HEK293 (cell line): ENCODE results near the gene LEPR.
A peak's percentile ranks its signal among the peaks of the same experiment; 100 is the strongest.

Experiments used
- CTCF ChIA-PET: fragments of 350-600 bp; formaldehyde crosslinking; extraction: SDS; loops from one replicate; lab custom pipeline; 2021; ENCODE audit warnings: antibody characterized with exemption; lab: Yijun Ruan, JAX
- POLR2A ChIA-PET: fragments of 300-600 bp; formaldehyde crosslinking; extraction: SDS; loops from one replicate; lab custom pipeline; 2020; ENCODE audit warnings: antibody characterized with exemption, inconsistent platforms; lab: Yijun Ruan, JAX
- H3K27ac ChIP-seq: fragments of 200-500 bp; sonication (Bioruptor generic); 2 replicates; pipeline ENCODE4 v1.5.1; 2014; ENCODE audit warnings: low read depth, low read length, control low read depth, inconsistent platforms; ENCODE audit errors: extremely low read depth
- H3K36me3 ChIP-seq, 2 experiments: fragments of 200-500 bp in 1 of 2; sonication (Bioruptor generic) in 1 of 2; 1 replicate in 1 of 2; 2 replicates in 1 of 2; pipeline ENCODE4 v1.5.1; 2014 to 2017; ENCODE audit warnings: inconsistent platforms in 2 of 2, low read length in 2 of 2; ENCODE audit not compliant: control insufficient read depth in 2 of 2, insufficient read depth in 1 of 2
- H3K4me1 ChIP-seq: fragments of 200-500 bp; sonication (Bioruptor generic); 2 replicates; pipeline ENCODE4 v1.5.1; 2014; ENCODE audit warnings: mild to moderate bottlenecking, low read length, inconsistent platforms; ENCODE audit not compliant: control insufficient read depth, insufficient read depth
- H3K4me3 ChIP-seq: 2 replicates; pipeline ENCODE4 v1.5.1; 2011; ENCODE audit warnings: low read depth, mild to moderate bottlenecking, control low read depth, low read length, moderate library complexity
- H3K9me3 ChIP-seq: fragments of 200-500 bp; sonication (Bioruptor generic); 2 replicates; pipeline ENCODE4 v1.5.1; 2014; ENCODE audit warnings: low read depth, low read length, inconsistent platforms; ENCODE audit not compliant: control insufficient read depth, insufficient read depth
- BCL11A ChIP-seq: fragments of 450-650 bp; formaldehyde crosslinking; IDR thresholded peaks from 2 replicates; pipeline ENCODE4 v1.5.1; 2016; ENCODE audit warnings: low read depth, missing biosample characterization, missing genetic modification characterization
- CTCF ChIP-seq: fragments of 450-650 bp; formaldehyde crosslinking; IDR thresholded peaks from 2 replicates; pipeline ENCODE4 v1.5.1; 2016; ENCODE audit warnings: missing biosample characterization, missing genetic modification characterization
- HIC1 ChIP-seq: fragments of 450-650 bp; formaldehyde crosslinking; IDR thresholded peaks from 2 replicates; pipeline ENCODE4 v1.5.1; 2016; ENCODE audit warnings: missing biosample characterization, missing genetic modification characterization
- HOXC10 ChIP-seq: sonication (generic); formaldehyde crosslinking; IDR thresholded peaks from 2 replicates; pipeline ENCODE4 v1.8.1; 2023; ENCODE audit warnings: mild to moderate bottlenecking, missing genetic modification reagents
- KLF10 ChIP-seq: fragments of 450-650 bp; IDR thresholded peaks from 2 replicates; pipeline ENCODE4 v1.5.1; 2018; ENCODE audit warnings: missing biosample characterization, mild to moderate bottlenecking, missing genetic modification characterization
- KLF17 ChIP-seq: fragments of 450-650 bp; formaldehyde crosslinking; IDR thresholded peaks from 2 replicates; pipeline ENCODE4 v1.5.1; 2016; ENCODE audit warnings: missing biosample characterization, missing genetic modification characterization
- KLF7 ChIP-seq: fragments of 450-650 bp; formaldehyde crosslinking; IDR thresholded peaks from 2 replicates; pipeline ENCODE4 v1.5.1; 2016; ENCODE audit warnings: missing biosample characterization, missing genetic modification characterization, borderline replicate concordance
- REPIN1 ChIP-seq: fragments of 450-650 bp; formaldehyde crosslinking; IDR thresholded peaks from 2 replicates; pipeline ENCODE4 v1.5.1; 2017; ENCODE audit warnings: missing biosample characterization, missing genetic modification characterization, low read depth
- SCRT1 ChIP-seq: fragments of 450-650 bp; formaldehyde crosslinking; IDR thresholded peaks from 2 replicates; pipeline ENCODE4 v1.5.1; 2016; ENCODE audit warnings: missing biosample characterization, missing genetic modification characterization, borderline replicate concordance
- SP2 ChIP-seq: fragments of 450-650 bp; formaldehyde crosslinking; IDR thresholded peaks from 2 replicates; pipeline ENCODE4 v1.5.1; 2016; ENCODE audit warnings: missing biosample characterization, missing genetic modification characterization
- TCF7L2 ChIP-seq: IDR thresholded peaks from 2 replicates; pipeline ENCODE4 v1.6.1; 2011; ENCODE audit warnings: low read depth, mild to moderate bottlenecking, inconsistent platforms, low read length, moderate library complexity, borderline replicate concordance
- ZFP3 ChIP-seq: fragments of 450-650 bp; formaldehyde crosslinking; IDR thresholded peaks from 2 replicates; pipeline ENCODE4 v1.5.1; 2016; ENCODE audit warnings: low read depth, missing biosample characterization, missing genetic modification characterization
- ZIC2 ChIP-seq: fragments of 450-650 bp; formaldehyde crosslinking; IDR thresholded peaks from 2 replicates; pipeline ENCODE4 v1.5.1; 2016; ENCODE audit warnings: missing biosample characterization, missing genetic modification characterization
- ZNF112 ChIP-seq: fragments of 450-650 bp; formaldehyde crosslinking; IDR thresholded peaks from 2 replicates; pipeline ENCODE4 v1.5.0; 2017; ENCODE audit warnings: missing biosample characterization, missing genetic modification characterization
- ZNF18 ChIP-seq: fragments of 450-650 bp; formaldehyde crosslinking; IDR thresholded peaks from 2 replicates; pipeline ENCODE4 v1.5.1; 2016; ENCODE audit warnings: missing biosample characterization, missing genetic modification characterization
- ZNF214 ChIP-seq: fragments of 450-650 bp; formaldehyde crosslinking; IDR thresholded peaks from 2 replicates; pipeline ENCODE4 v1.5.1; 2017; ENCODE audit warnings: missing biosample characterization, mild to moderate bottlenecking, missing genetic modification characterization, borderline replicate concordance
- ZNF239 ChIP-seq: fragments of 450-650 bp; formaldehyde crosslinking; IDR thresholded peaks from 2 replicates; pipeline ENCODE4 v1.5.1; 2016; ENCODE audit warnings: missing biosample characterization, missing genetic modification characterization
- ZNF37A ChIP-seq: fragments of 450-650 bp; IDR thresholded peaks from 2 replicates; pipeline ENCODE4 v1.5.1; 2018; ENCODE audit warnings: missing biosample characterization, missing genetic modification characterization
- ZNF416 ChIP-seq: fragments of 450-650 bp; formaldehyde crosslinking; IDR thresholded peaks from 2 replicates; pipeline ENCODE4 v1.5.1; 2016; ENCODE audit warnings: missing biosample characterization, missing genetic modification characterization
- ZNF501 ChIP-seq: fragments of 450-650 bp; formaldehyde crosslinking; IDR thresholded peaks from 2 replicates; pipeline ENCODE4 v1.5.1; 2016; ENCODE audit warnings: missing biosample characterization, missing genetic modification characterization
- ZNF510 ChIP-seq: fragments of 450-650 bp; formaldehyde crosslinking; IDR thresholded peaks from 2 replicates; pipeline ENCODE4 v1.5.1; 2018; ENCODE audit warnings: mild to moderate bottlenecking, missing genetic modification characterization, missing biosample characterization; ENCODE audit not compliant: insufficient replicate concordance
- ZNF530 ChIP-seq: fragments of 450-650 bp; formaldehyde crosslinking; IDR thresholded peaks from 2 replicates; pipeline ENCODE4 v1.5.1; 2016; ENCODE audit warnings: low read depth, missing biosample characterization, missing genetic modification characterization
- ZNF555 ChIP-seq: fragments of 450-650 bp; formaldehyde crosslinking; conservative IDR thresholded peaks from 2 replicates; pipeline ENCODE4 v1.5.1; 2017; ENCODE audit warnings: missing biosample characterization, mild to moderate bottlenecking, missing genetic modification characterization, inconsistent platforms
- ZNF654 ChIP-seq: fragments of 450-650 bp; formaldehyde crosslinking; IDR thresholded peaks from 2 replicates; pipeline ENCODE4 v1.5.1; 2016; ENCODE audit warnings: low read depth, missing biosample characterization, missing genetic modification characterization
- ZNF658 ChIP-seq: fragments of 450-650 bp; formaldehyde crosslinking; IDR thresholded peaks from 2 replicates; pipeline ENCODE4; 2016; ENCODE audit warnings: missing biosample characterization, missing genetic modification characterization
- ZNF660 ChIP-seq: fragments of 450-650 bp; IDR thresholded peaks from 2 replicates; pipeline ENCODE4 v1.5.1; 2018; ENCODE audit warnings: missing biosample characterization, mild to moderate bottlenecking, missing genetic modification characterization

Gene LEPR

GRCh38 chr1:65429078-65429477 is 8.6 kb downstream of the LEPR start:
- Histone ChIP-seq H3K27ac (no peak overlapping the region), H3K4me3 (no peak overlapping the region), H3K36me3 (peaks cover 5 to 55% of the 10 kb centered on the region in 2 experiments)
- TF ChIP-seq ZNF555 (no peak), ZNF112 (tag by site-specific recombination) (no peak), KLF17 (tag by site-specific recombination) (no peak), ZNF239 (no peak), SP2 (no peak), KLF7 (tag by site-specific recombination) (no peak), HIC1 (tag by site-specific recombination) (no peak), ZFP3 (no peak), ZNF416 (tag by site-specific recombination) (no peak)
- TF ChIP-seq, all 188 proteins: peak for 0
- CTCF ChIA-PET = interaction anchor here (1.0 to 4.0 kb wide), 5 partner anchors 9 to 365 kb away, joined by 3 to 23 read pairs (median 5); no protein-coding TSS in a partner anchor
- no peaks in the 10 kb centered on the region for H3K4me1 ChIP-seq
- H3K9me3 ChIP-seq = no peaks in the 10 kb centered on the region
- POLR2A ChIA-PET = interaction anchor here (0.6 kb wide), 1 partner anchor 20 kb away, joined by 3 read pairs; no protein-coding TSS in a partner anchor

- Histone ChIP-seq H3K4me3 (no peak overlapping the region), H3K4me1 (no peaks in the 10 kb centered on the region), H3K9me3 (no peaks in the 10 kb centered on the region), H3K36me3 (peaks cover 5 to 55% of the 10 kb centered on the region in 2 experiments), H3K27ac (no peak overlapping the region)
- CTCF ChIA-PET = interaction anchor here (0.7 to 4.0 kb wide), 11 partner anchors 9 to 1027 kb away, joined by 3 to 23 read pairs (median 3); no protein-coding TSS in a partner anchor
- POLR2A ChIA-PET = interaction anchor here (0.6 to 1.2 kb wide), 2 partner anchors 10 to 19 kb away, joined by 3 to 5 read pairs; partner anchors contain the start of genes LEPR and LEPROT
- TF ChIP-seq HOXC10 (no peak), REPIN1 (tag by site-specific recombination) (no peak), ZNF530 (no peak), SCRT1 (tag by site-specific recombination) (no peak), SP2 (no peak)
These were observed 9.3 kb downstream of the LEPR start for GRCh38 chr1:65429806-65430205.

- no peak overlapping the region for H3K27ac ChIP-seq
- no peak for TF ChIP-seq ZNF37A (tag by site-specific recombination)
- TF ChIP-seq ZNF658 (tag by site-specific recombination) = no peak
- no peak for TF ChIP-seq ZNF510 (tag by site-specific recombination)
- no peak for TF ChIP-seq ZNF214 (tag by site-specific recombination)
- no peak for TF ChIP-seq SCRT1 (tag by site-specific recombination)
- peak; percentile 67 for TF ChIP-seq ZNF654 (tag by site-specific recombination)
- TF ChIP-seq ZNF501 (tag by site-specific recombination) = 0 out of 2 replicates have a peak, but pooled peaks have one; percentile 38
- no peak for TF ChIP-seq ZNF18 (tag by site-specific recombination)
- TF ChIP-seq ZIC2 (tag by site-specific recombination) = no peak
- no peak for TF ChIP-seq KLF10
- TF ChIP-seq CTCF (tag by site-specific recombination) = 0 out of 2 replicates have a peak, but pooled peaks have one; percentile 7
- TF ChIP-seq ZNF660 (tag by site-specific recombination) = 0 out of 2 replicates have a peak, but pooled peaks have one; percentile 42
- no peak for TF ChIP-seq TCF7L2
- TF ChIP-seq BCL11A = no peak
These were observed 10.7 kb downstream of the LEPR start for GRCh38 chr1:65431111-65431705.

More at GRCh38 chr1:65431111-65431705, 10.7 kb downstream of the LEPR start:
- ChIA-PET CTCF (interaction anchor here (0.6 to 4.0 kb wide), 22 partner anchors 8 to 462 kb away, joined by 3 to 23 read pairs (median 4); no protein-coding TSS in a partner anchor), POLR2A (no interaction called here)
- no peaks in the 10 kb centered on the region for H3K4me1 ChIP-seq
- no peak overlapping the region for H3K4me3 ChIP-seq
- H3K9me3 ChIP-seq = no peaks in the 10 kb centered on the region
- peaks cover 5 to 43% of the 10 kb centered on the region in 2 experiments for H3K36me3 ChIP-seq
